BLaER1 (cell line): Measurements from ENCODE around the gene FCRL2.

Experiments
- H3K27ac ChIP-seq: shearing (Covaris generic); formaldehyde crosslinking; 2 replicates; pipeline ENCODE4 v1.8.1; 2022
- H3K27me3 ChIP-seq: shearing (Covaris generic); formaldehyde crosslinking; 2 replicates; pipeline ENCODE4 v1.8.1; 2022
- H3K36me3 ChIP-seq: shearing (Covaris generic); formaldehyde crosslinking; 2 replicates; pipeline ENCODE4 v1.8.1; 2022
- H3K4me1 ChIP-seq: shearing (Covaris generic); formaldehyde crosslinking; 2 replicates; pipeline ENCODE4 v1.8.1; 2022
- H3K4me2 ChIP-seq: shearing (Covaris generic); formaldehyde crosslinking; 2 replicates; pipeline ENCODE4 v1.8.1; 2022
- H3K4me3 ChIP-seq: shearing (Covaris generic); formaldehyde crosslinking; 2 replicates; pipeline ENCODE4 v1.8.1; 2022
- H3K9ac ChIP-seq: shearing (Covaris generic); formaldehyde crosslinking; 2 replicates; pipeline ENCODE4 v1.8.1; 2022
- H3K9me3 ChIP-seq: shearing (Covaris generic); formaldehyde crosslinking; 2 replicates; pipeline ENCODE4 v1.8.1; 2022
- H4K20me1 ChIP-seq: shearing (Covaris generic); formaldehyde crosslinking; 2 replicates; pipeline ENCODE4 v1.8.1; 2022
- Cebpa-rat ChIP-seq: shearing (Covaris generic); IDR thresholded peaks from 2 replicates; pipeline ENCODE4 v1.8.1; 2022

Gene FCRL2

DNA sequence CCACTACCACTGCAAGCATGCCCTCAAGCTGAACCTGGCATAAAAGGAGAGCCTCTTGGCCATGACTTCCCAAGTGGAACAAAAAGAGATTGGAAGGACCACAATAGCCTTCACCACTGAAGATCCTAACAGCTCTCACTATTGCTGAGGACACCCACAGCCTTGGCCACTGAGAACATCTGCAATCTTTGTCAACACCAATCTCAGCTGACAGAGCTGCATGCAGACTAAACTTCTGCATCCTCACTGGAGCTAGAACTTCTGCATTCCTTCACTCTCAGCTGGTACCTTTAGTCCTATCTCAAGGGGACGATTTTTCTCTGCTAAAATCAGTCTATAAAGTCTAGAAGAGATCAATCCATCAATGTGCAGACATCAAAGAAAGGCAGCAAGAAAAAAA is 8.3 kb upstream of the FCRL2 start:
- no peak for TF ChIP-seq Cebpa-rat
- Histone ChIP-seq H3K4me1 (peaks cover 7% of the 10 kb centered on the region; the same call in 1 of the 2 replicates), H3K36me3 (no peaks in the 10 kb centered on the region), H3K9me3 (no peaks in the 10 kb centered on the region), H3K9ac (no peak overlapping the region), H3K27me3 (no peaks in the 10 kb centered on the region), H4K20me1 (no peaks in the 10 kb centered on the region), H3K27ac (no peak overlapping the region), H3K4me3 (no peak overlapping the region), H3K4me2 (no peak overlapping the region)

DNA sequence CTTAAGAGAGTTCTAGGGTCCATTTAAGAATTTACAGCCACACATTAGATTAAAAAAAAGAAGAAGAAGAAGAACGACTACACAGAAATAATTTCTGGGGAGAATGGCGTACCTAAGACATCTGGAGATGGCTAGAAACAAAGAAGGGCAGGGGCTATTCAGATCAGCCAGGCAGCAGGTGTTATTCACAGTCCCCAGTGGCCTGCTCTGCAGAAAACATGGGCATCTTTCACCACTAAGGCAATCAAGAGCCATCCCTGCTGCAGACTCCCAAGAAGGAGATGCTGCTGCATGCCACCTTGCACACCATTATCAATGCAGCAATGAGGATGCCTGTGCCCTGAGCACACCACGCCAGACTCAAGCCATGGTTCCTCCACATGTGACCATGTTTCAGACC is 7.9 kb upstream of the FCRL2 start:
- peaks cover 7% of the 10 kb centered on the region; the same call in 1 of the 2 replicates for H3K4me1 ChIP-seq
- no peak overlapping the region for H3K27ac ChIP-seq
- H4K20me1 ChIP-seq, result no peaks in the 10 kb centered on the region
- no peaks in the 10 kb centered on the region for H3K27me3 ChIP-seq
- H3K36me3 ChIP-seq, result no peaks in the 10 kb centered on the region
- no peak overlapping the region for H3K4me3 ChIP-seq
- H3K9ac ChIP-seq, result no peak overlapping the region
- no peak overlapping the region for H3K4me2 ChIP-seq
- TF ChIP-seq Cebpa-rat, result no peak
- no peaks in the 10 kb centered on the region for H3K9me3 ChIP-seq

DNA sequence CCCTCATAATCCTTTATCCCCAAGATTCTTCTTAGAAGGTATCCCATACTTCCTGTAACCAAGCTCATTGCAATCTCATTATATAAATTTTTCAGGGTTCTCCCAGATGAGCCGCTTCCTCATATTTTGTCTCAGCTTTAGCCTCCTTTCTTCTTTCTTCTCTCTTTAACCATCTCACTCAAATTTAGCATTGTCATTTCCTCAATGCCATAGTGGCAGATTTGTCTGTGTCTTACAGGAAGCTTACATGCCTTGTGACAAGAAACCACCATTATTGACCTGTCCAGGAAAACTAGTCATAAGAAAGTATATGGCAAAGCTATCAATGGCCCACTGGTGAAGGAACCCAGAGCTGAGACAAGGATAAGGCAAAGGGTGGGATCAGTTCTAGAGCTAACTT is 6.0 kb upstream of the FCRL2 start:
- no peaks in the 10 kb centered on the region for H3K9me3 ChIP-seq

DNA sequence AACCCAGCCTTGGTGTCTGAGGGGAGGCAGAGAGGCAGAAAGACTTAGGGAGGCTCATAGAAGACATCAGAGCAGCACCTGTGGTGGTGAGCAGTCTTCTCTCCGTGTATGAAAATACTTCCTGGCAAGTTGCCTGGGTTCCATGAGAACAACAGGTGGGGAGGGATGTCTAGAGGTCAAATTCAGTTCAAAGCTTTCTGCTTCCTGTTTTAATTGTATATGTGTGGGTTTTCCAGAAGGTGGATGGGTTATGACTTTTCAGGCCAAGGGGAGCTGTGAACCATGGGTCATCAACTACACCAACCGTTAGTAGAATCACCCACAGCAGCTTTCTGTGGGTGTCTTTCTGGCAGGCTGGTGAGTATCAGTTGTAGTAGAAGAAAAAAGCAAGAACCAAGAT is 4.1 kb upstream of the FCRL2 start:
- Histone ChIP-seq H3K4me2 (no peak overlapping the region; the same call in 1 of the 2 replicates), H3K27me3 (no peaks in the 10 kb centered on the region), H3K36me3 (no peaks in the 10 kb centered on the region), H3K27ac (no peak overlapping the region), H3K4me1 (peaks cover 7% of the 10 kb centered on the region; the same call in 1 of the 2 replicates), H3K9ac (no peak overlapping the region), H4K20me1 (no peaks in the 10 kb centered on the region), H3K4me3 (no peak overlapping the region), H3K9me3 (no peaks in the 10 kb centered on the region)
- TF ChIP-seq Cebpa-rat, result no peak

More for the DNA sequence above, 6.0 kb upstream of the FCRL2 start:
- no peaks in the 10 kb centered on the region for H3K36me3 ChIP-seq
- no peak overlapping the region for H3K27ac ChIP-seq
- H4K20me1 ChIP-seq, result no peaks in the 10 kb centered on the region
- H3K4me3 ChIP-seq, result no peak overlapping the region
- H3K4me2 ChIP-seq, result no peak overlapping the region
- H3K27me3 ChIP-seq, result no peaks in the 10 kb centered on the region
- H3K9ac ChIP-seq, result no peak overlapping the region
- no peak for TF ChIP-seq Cebpa-rat
- peaks cover 7% of the 10 kb centered on the region; the same call in 1 of the 2 replicates for H3K4me1 ChIP-seq

DNA sequence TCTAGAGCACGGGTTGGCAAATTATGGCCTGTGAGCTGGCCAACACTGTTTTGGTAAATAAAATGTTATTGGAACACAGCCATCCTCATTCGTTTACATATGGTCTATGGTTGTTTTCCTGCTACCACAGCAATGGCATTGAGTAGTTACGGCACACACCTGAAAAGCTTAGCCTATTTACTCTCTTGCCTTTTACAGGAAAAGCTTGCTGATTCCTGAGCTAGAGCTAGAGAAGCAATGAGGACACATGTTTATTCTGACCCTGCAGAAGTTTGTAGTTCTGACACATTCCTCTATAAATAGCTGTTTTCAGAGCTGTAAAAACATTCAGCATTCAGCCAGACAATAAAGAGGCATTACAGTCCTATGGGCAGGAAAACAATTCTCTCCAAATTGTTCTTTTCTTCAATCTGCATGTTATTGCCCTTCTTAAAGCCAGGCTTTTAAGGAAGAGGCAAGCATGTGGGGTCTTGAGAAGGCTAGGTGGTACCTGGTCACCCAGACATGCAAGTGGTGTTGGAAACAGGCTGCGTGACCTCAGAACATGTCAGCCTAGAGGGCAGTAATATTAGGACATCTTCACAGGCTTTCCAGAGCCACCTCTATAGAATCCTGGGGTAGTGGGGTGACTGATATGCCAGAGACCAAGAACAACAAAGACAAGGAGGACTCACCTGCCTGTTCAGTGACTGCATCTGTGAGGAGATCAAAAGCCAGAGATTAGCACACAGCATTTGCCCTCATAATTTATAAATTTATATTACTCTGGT is 1.6 kb downstream of the FCRL2 start:
- Histone ChIP-seq H3K9me3 (no peaks in the 10 kb centered on the region), H3K36me3 (no peaks in the 10 kb centered on the region), H3K9ac (no peak overlapping the region), H4K20me1 (no peaks in the 10 kb centered on the region), H3K4me3 (no peak overlapping the region), H3K27me3 (no peaks in the 10 kb centered on the region), H3K4me2 (no peak overlapping the region), H3K27ac (no peak overlapping the region), H3K4me1 (peaks cover 9% of the 10 kb centered on the region)
- TF ChIP-seq Cebpa-rat, result no peak

DNA sequence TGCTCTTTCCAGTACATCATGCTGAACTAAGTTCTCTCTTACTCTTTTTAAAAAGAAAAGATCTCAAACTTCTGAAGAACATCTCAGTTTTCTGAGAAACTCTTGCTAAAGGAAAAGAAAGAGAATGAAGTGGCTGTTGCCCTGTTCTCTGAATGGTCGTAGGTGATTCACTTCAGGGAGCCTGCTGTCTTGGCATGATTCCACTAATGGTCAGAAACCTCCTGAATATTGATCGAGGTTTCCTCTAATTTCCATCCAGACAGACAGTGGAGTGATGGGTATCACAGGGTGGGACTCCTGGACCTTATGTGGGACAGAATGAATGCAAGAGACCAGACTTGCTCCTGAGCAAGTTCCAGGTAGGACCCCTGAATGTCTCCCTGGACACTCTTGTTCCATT is 2.5 kb downstream of the FCRL2 start:
- no peak overlapping the region for H3K4me3 ChIP-seq
- H3K9ac ChIP-seq, result no peak overlapping the region
- no peak overlapping the region for H3K27ac ChIP-seq
- H3K27me3 ChIP-seq, result no peaks in the 10 kb centered on the region
- peaks cover 15% of the 10 kb centered on the region for H3K4me1 ChIP-seq
- no peaks in the 10 kb centered on the region for H3K36me3 ChIP-seq
- no peaks in the 10 kb centered on the region for H4K20me1 ChIP-seq
- H3K4me2 ChIP-seq, result no peak overlapping the region
- TF ChIP-seq Cebpa-rat, result no peak
- no peaks in the 10 kb centered on the region for H3K9me3 ChIP-seq

DNA sequence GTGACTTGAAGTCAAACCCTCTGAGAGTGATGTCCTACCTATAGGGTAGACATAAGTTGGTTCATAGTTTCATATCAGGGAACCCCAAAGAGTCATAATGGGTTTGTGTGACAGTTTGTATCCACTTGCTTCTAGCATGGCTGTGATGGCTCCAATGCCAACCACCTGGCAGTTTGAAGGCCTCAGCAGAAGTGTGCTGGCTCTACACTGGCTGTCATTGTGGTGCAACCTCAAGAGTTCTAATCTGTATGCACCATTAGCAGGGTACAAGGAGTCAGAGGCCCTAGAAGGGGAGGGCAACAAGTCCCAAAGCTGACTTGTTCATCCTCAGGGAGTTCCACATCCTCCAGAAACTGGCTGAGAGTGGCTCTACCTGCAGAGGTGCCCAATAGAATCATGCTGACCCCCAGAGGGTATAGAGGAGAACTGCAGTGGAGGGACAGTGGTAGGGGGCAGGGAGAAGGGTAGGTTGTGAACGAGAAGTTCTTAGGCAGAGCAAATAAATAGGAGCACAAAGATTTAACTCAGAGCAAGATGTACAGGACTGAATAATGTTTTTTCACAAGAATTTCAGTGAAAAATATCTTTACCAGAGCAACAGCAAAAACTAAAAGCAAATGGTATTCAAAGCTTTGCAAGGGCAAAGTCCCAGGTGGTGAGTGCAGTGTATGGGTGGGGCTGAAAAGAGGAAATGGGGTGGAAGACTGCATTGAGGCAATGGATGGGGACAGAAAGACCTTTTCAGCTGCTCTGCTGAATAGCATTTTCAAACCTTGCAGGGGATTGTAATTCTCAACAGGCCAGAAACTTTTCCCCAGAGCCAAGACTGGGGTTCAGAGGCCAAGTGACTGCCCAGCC is 3.2 kb downstream of the FCRL2 start:
- no peaks in the 10 kb centered on the region for H3K36me3 ChIP-seq
- H3K27ac ChIP-seq, result no peak overlapping the region
- no peaks in the 10 kb centered on the region for H3K9me3 ChIP-seq
- no peak overlapping the region for H3K4me2 ChIP-seq
- no peaks in the 10 kb centered on the region for H3K27me3 ChIP-seq
- no peaks in the 10 kb centered on the region for H4K20me1 ChIP-seq
- peaks cover 15% of the 10 kb centered on the region for H3K4me1 ChIP-seq
- H3K4me3 ChIP-seq, result no peak overlapping the region
- TF ChIP-seq Cebpa-rat, result no peak
- no peak overlapping the region for H3K9ac ChIP-seq

DNA sequence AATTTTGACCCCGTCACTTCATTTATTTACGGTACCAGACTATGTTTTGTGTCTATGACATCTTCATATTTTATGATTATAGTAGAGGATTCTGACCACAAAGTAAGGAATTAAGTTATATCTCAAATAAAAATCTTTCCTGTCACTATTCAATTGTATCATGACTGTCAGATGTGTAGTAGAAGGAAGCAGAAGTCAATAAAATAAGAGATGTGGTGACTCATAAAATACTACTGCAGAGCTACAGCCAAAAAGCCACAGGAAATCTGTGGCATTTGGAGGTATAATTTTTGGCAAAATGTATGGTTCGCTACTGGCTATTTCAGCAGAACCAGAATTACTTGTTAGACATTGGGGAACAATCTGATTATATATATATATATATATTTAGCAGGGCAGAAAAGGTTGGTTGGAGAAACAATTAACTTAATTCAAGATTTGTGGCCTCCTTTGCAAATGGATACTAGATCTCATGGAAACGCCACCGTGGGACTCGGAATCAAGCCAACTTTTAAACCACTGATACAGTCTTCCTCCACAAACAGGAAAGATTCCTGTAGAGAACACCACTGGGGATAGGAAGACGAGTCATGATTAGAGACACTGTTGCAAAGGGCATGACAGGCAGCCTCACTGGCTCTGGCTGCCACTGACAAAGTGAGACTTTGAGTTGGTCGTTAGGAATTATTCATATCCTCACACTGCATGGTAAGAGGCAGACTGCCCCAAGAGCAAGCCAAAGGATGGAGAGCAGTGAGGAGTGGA is 5.1 kb downstream of the FCRL2 start:
- H3K27ac ChIP-seq, result no peak overlapping the region
- H3K27me3 ChIP-seq, result no peaks in the 10 kb centered on the region
- H3K36me3 ChIP-seq, result no peaks in the 10 kb centered on the region
- H3K9ac ChIP-seq, result no peak overlapping the region
- H3K4me3 ChIP-seq, result no peak overlapping the region
- no peak overlapping the region for H3K4me2 ChIP-seq
- peaks cover 22% of the 10 kb centered on the region for H3K4me1 ChIP-seq
- H4K20me1 ChIP-seq, result no peaks in the 10 kb centered on the region
- no peaks in the 10 kb centered on the region for H3K9me3 ChIP-seq
- no peak for TF ChIP-seq Cebpa-rat

DNA sequence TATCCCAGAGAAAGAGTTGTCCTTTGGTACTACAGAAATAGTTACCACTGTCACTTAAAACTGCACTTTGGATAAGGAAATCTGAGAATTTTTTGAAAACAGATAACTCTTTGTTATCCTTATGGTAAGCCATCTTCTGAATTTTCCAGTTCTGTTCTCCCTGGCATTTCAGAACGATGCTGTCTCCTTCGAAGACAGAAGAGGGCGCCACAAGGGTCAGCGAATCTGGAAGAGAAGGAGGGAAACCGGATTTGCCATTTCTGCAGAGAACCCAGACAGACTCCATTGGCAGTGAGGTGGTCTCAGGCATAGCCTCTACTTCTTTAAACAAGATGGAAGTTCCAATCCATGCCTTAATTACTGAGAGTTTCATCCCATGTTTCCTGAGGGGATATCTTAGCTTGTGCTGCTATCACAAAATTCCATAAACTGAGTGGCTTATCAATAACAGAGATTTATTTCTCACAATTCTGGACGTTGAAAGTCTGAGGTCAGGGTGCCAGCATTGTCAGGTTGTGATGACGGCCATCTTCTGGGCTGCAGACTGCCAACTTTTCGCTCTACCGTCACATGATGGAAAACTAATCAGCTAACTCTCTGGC is 6.4 kb downstream of the FCRL2 start:
- H3K27me3 ChIP-seq, result no peaks in the 10 kb centered on the region
- peaks cover 23% of the 10 kb centered on the region for H3K4me1 ChIP-seq
- H4K20me1 ChIP-seq, result no peaks in the 10 kb centered on the region
- no peaks in the 10 kb centered on the region for H3K36me3 ChIP-seq
- H3K9ac ChIP-seq, result no peak overlapping the region
- no peak overlapping the region for H3K4me3 ChIP-seq
- no peak overlapping the region; the same call in 1 of the 2 replicates for H3K4me2 ChIP-seq
- H3K9me3 ChIP-seq, result no peaks in the 10 kb centered on the region
- no peak for TF ChIP-seq Cebpa-rat
- H3K27ac ChIP-seq, result no peak overlapping the region
